Stimulated activated CD8-positive, alpha-beta memory T cell treated with anti-CD3 and anti-CD28 coated beads, Interleukin-12 subunit alpha, Interleukin-12 subunit beta, amount 100 ng/mL, for 1 hour (primary cell): ENCODE data around the gene ZYG11B.
"Not testable (repeated sequence)": the region's sequence is repeated elsewhere in the genome, so short reads cannot be mapped to it uniquely, and the experiment has no call there.

Experiments
- DNase-seq: peaks from one replicate; pipeline ENCODE4 v3.0.0-alpha.2; 2020; ENCODE audit warnings: low read depth

ZYG11B gene

GRCh38 chr1:52726265-52727113 is at the start of gene ZYG11B:
Gene ZYG11B, plus strand, starts transcription at chr1:52726453. Its CDS starts 201 bp downstream, at chr1:52726654.
- peak; percentile 79 for DNase-seq

- DNase-seq, result no peak
Measured at GRCh38 chr1:52677076-52677806, 49.0 kb upstream of the ZYG11B start.

GRCh38 chr1:52679048-52679447 is 47.2 kb upstream of the ZYG11B start:
- no peak for DNase-seq

- DNase-seq, result no peak
Measured at GRCh38 chr1:52679498-52679897, 46.8 kb upstream of the ZYG11B start.

GRCh38 chr1:52680353-52680752 is 45.9 kb upstream of the ZYG11B start:
- no peak for DNase-seq

- DNase-seq, result no peak
Measured at GRCh38 chr1:52681136-52681535, 45.1 kb upstream of the ZYG11B start.

- no peak for DNase-seq
Measured at GRCh38 chr1:52683367-52683940, 42.8 kb upstream of the ZYG11B start.

GRCh38 chr1:52684545-52684944 is 41.7 kb upstream of the ZYG11B start:
- no peak for DNase-seq

GRCh38 chr1:52686261-52686751 is 39.9 kb upstream of the ZYG11B start:
- DNase-seq, result peak; percentile 66

GRCh38 chr1:52686830-52687229 is 39.4 kb upstream of the ZYG11B start:
- no peak for DNase-seq

GRCh38 chr1:52691821-52692220 is 34.4 kb upstream of the ZYG11B start:
- DNase-seq, result no peak

- no peak for DNase-seq
Measured at GRCh38 chr1:52692697-52693096, 33.6 kb upstream of the ZYG11B start.

- DNase-seq, result not testable (repeated sequence)
Measured at GRCh38 chr1:52693351-52693750, 32.9 kb upstream of the ZYG11B start.

GRCh38 chr1:52693843-52694242 is 32.4 kb upstream of the ZYG11B start:
- no peak for DNase-seq

GRCh38 chr1:52695627-52696026 is 30.6 kb upstream of the ZYG11B start:
- DNase-seq, result no peak

GRCh38 chr1:52697795-52698674 is 28.2 kb upstream of the ZYG11B start, which contains the start of gene COA7:
Gene COA7, minus strand, starts transcription at chr1:52698347. Its CDS starts 21 bp downstream, at chr1:52698326.
- DNase-seq, result peak; percentile 23

- DNase-seq, result peak; percentile 65
Measured at GRCh38 chr1:52702886-52703787, 23.1 kb upstream of the ZYG11B start.

GRCh38 chr1:52706136-52706670 is 20.1 kb upstream of the ZYG11B start:
- DNase-seq, result no peak

GRCh38 chr1:52706941-52707926 is 19.0 kb upstream of the ZYG11B start:
- no peak for DNase-seq
